ENCODE measurements around the gene MRM2.

DNA sequence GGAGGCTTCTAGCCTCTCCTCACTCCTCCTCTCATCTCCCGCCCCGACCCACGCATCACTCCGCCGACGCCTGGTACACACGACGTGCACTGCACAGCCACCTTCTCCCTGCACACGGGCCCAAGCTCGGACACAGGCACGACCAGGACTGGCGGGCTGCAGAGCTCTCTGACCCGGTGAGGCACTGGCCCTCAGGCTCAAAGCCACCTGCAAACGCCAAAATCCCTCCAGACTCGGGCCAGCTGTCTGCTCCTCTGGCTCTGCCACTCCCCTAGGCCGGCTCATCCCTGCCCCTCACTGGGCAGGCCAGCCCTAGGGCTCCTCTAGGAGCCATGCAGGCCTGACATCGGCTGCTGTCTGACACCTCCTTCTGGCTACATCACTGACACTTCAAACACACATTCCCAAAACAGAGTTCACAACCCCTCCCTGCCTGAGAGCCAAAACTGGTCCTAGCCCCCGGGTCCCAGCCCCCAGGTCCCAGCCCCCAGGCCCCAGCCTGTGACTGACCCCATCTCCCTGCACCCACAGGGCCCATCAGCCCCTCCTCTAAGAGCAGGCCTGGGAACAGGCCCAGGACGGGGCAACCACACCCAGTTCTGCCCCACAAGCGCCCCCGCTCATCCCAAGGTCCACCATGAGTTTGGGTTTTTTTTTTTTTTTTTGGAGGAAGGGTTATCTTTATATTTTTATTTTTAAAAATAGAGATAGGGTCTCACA is 44.4 kb downstream of the MRM2 start:
- TF ChIP-seq, protein P1, sequence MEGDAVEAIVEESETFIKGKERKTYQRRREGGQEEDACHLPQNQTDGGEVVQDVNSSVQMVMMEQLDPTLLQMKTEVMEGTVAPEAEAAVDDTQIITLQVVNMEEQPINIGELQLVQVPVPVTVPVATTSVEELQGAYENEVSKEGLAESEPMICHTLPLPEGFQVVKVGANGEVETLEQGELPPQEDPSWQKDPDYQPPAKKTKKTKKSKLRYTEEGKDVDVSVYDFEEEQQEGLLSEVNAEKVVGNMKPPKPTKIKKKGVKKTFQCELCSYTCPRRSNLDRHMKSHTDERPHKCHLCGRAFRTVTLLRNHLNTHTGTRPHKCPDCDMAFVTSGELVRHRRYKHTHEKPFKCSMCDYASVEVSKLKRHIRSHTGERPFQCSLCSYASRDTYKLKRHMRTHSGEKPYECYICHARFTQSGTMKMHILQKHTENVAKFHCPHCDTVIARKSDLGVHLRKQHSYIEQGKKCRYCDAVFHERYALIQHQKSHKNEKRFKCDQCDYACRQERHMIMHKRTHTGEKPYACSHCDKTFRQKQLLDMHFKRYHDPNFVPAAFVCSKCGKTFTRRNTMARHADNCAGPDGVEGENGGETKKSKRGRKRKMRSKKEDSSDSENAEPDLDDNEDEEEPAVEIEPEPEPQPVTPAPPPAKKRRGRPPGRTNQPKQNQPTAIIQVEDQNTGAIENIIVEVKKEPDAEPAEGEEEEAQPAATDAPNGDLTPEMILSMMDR (IDR thresholded peaks at IDR 0.05), result no peak
- TF ChIP-seq ZFX (IDR thresholded peaks at IDR 0.05; ENCODE audit: borderline replicate concordance), result no peak
